Measurements from ENCODE around the gene HILPDA.

HILPDA gene, protein sequence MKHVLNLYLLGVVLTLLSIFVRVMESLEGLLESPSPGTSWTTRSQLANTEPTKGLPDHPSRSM

DNA sequence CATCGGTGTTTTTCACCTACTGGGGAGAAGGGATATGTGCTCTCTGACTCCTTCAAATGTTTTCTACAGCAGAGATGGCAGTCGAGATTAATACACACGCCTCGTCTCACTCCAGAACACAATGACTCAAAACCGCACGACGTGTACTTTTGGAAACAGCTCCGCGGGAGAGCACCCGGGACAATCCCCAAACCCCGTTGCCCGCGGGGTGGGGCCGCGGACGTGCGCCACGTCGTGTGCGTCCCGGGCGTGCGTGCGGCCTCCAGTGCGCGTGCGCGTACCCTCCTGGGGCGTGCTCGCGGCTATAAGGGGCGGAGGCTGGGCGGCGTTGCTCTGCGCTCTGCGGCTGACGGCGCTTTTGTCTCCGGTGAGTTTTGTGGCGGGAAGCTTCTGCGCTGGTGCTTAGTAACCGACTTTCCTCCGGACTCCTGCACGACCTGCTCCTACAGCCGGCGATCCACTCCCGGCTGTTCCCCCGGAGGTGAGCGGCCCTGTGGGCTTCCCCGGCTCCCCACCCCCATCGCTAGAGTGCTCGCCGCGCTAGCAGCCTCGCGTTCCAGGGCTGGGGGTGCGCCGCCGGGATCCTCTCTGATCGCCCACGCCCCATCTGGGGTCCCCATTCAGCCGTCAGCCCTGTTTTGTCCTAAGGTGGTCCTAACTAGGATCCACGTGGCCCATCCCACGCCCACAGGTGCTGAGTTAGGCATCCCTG lies at the start of gene HILPDA:
Gene HILPDA, plus strand, starts transcription at position 336 of the 712 bp plus-strand sequence. CDS start 1,391 bp downstream, outside the sequence.
- H3K4me3 ChIP-seq (replicated peaks; ENCODE audit: low read depth, low read length), result peak within 1 kb of the TSS; percentile 97
- DNase-seq (ENCODE audit: low read depth), result peak; percentile 97
- TF ChIP-seq, protein P1, sequence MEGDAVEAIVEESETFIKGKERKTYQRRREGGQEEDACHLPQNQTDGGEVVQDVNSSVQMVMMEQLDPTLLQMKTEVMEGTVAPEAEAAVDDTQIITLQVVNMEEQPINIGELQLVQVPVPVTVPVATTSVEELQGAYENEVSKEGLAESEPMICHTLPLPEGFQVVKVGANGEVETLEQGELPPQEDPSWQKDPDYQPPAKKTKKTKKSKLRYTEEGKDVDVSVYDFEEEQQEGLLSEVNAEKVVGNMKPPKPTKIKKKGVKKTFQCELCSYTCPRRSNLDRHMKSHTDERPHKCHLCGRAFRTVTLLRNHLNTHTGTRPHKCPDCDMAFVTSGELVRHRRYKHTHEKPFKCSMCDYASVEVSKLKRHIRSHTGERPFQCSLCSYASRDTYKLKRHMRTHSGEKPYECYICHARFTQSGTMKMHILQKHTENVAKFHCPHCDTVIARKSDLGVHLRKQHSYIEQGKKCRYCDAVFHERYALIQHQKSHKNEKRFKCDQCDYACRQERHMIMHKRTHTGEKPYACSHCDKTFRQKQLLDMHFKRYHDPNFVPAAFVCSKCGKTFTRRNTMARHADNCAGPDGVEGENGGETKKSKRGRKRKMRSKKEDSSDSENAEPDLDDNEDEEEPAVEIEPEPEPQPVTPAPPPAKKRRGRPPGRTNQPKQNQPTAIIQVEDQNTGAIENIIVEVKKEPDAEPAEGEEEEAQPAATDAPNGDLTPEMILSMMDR (IDR thresholded peaks at IDR 0.05; ENCODE audit: low read length, missing control alignments), result no peak

DNA sequence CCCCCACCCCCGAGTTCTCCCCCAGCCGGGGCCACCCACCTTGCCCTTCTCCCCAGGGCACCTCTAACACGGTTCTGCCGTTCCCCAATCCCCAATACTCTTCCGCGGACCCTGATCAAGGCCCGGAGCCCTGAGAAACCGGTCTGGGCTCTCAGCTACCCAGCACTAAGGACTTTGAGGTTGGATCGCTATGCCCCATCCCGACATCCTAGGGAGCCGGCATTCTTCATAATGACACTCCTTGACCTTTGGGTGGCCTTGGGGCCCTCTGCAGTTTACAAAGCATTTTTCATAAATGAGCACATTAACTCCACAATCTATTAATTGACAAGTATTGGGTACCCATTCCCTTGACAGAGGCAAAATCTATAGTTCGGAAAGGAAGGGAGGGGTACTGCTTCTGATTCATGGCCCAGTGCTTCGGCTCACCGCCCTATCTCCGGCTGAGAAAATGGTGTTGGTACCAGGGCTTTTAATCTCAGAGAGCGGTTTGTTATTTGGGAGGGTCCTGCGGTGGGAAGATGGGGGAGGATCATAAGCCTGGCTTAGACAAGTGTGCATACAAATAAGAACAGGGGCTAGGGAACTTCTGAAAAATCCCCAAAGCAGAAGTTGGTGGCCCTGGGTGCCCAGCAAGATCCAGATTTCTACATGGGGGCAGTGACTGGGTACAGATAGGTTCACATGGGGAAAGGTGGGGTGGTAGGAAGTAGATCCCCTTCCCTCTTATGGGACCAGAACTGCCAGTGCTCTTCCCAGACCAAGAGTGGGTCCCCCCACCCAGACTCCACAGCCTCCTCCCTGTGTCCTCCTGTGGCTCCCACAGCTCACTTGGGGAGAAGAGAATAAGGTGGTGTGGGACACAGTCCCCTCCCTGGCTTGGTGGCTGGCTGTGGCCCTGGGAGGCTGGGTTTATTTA lies 49.1 kb upstream of the HILPDA start:
- TF ChIP-seq, protein P1 (IDR thresholded peaks at IDR 0.05; ENCODE audit: low read length, missing control alignments), result no peak
- H3K4me3 ChIP-seq (replicated peaks; ENCODE audit: low read depth, low read length), result no peak overlapping the region
- DNase-seq (ENCODE audit: low read depth), result no peak

DNA sequence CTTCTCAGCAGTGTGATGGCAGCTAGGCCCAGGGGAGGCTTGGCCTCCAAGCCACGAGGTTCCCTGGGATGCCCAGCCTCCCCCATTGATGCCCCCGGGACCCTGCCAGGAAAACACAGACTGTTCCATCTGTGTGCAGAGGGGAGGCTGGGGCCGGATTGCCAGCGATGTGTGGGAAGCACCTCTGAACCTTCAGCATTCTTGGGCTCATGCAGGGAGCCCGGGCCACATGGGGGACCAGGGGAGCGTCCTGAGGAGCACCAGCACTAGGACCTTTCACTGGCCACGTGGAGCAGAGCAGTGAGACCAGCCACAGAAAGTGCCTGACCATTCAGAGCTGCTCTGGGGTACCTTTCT lies 48.5 kb upstream of the HILPDA start:
- DNase-seq (ENCODE audit: low read depth), result no peak
- TF ChIP-seq, protein P1 (IDR thresholded peaks at IDR 0.05; ENCODE audit: low read length, missing control alignments), result no peak
- H3K4me3 ChIP-seq (replicated peaks; ENCODE audit: low read depth, low read length), result no peak overlapping the region

DNA sequence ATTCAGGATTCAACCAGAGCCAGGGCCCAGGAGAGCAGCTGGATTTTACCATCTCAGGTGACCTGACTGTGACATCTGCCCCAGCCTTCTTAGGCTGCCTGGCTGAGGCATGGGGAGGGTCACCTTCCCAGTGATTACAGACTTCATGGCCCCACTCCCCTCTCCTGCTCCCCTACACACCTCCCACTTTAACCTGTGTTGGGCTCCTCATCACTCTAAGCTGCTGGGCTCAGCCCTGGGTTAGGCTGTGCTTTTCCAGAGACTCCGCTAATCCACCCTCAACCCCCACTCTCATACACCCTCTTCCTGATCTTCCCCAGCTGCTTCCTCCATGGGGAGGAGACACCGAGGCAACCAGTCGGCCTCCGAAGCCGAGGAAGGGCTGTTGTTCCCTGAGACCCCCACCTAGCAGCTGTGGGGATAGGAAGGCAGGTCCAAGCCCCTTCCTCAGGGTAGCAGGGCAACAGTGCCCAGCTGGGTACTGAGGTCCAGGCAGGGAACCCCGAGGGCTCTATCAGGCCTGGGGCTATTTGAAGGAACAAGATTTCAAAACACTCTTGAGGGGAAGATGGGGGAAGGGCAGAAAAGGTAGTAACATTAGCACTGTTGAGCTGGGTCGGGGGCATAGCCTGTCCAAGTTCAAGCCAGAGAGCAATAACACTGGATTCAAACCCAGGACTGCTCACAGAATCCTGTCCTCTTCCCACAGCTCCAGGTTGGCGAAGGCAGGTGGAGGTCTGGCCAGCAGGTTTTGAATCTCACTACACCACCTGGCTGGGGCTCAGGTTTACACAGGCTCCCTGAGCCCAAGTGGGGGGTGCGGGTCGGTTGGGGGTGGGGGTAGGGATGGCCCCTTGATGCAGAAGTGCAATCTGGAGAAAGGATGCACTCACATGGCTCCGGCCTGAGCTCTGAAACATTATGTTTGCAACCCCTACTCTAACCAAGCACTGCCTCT lies 47.6 kb upstream of the HILPDA start:
- TF ChIP-seq, protein P1 (IDR thresholded peaks at IDR 0.05; ENCODE audit: low read length, missing control alignments), result no peak
- H3K4me3 ChIP-seq (replicated peaks; ENCODE audit: low read depth, low read length), result no peak overlapping the region
- no peak for DNase-seq (ENCODE audit: low read depth)

DNA sequence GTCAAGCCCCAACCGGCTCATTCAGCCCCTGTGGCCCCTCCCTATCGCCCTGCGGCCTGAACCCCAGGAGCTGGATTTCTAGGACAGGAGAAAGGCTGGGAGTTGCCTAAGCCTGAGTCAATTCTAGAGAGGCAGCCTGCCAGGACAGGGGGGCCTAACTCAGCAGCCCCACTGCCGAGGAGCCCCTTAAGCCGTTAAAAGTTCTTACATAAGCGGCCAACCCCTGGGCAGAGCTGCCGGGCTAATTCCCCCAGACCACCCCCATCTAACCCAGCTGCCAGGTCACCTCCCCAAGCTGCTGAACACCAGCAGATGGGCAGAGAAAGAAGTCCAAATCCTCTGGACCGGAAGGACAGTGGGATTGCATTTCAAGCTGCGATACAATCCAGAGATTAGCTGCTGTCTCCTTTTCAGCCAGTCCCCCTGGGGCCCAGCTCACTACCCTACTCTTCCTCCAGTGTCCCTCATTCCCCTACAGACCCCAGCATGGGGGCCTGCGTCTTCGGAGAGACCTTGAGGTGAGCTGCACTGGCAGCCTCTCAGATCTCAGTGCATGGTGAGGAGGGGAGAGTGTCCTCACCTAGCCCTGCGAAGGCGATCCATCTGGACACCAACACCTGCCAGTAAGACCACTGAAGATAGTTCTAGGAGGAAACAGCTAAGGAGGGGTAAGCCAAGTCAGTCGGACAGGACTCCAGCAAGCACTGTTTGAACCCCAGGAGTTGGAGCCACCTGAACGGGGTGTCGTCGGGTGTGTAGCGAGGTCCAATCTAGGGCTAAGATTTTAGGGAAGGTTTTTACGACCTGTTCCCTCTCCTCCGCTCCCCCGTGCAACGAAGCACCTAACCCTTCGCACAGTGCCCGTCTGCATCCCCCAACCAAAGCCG lies 46.7 kb upstream of the HILPDA start:
- TF ChIP-seq, protein P1 (IDR thresholded peaks at IDR 0.05; ENCODE audit: low read length, missing control alignments), result no peak
- peak overlapping the region; percentile 70 for H3K4me3 ChIP-seq (replicated peaks; ENCODE audit: low read depth, low read length)
- no peak for DNase-seq (ENCODE audit: low read depth)
